ENCODE data around the gene DNAJC4. TPM values are rescaled to one million over a fixed set of nuclear protein-coding genes. Genes with fewer than 3 reads are reported as not detected.

DNAJC4 gene
- total RNA-seq, 1 donor from 2014 or later = 3.9 TPM

GRCh38 chr11:64222651-64223000, 7.7 kb upstream of the DNAJC4 start:
- no peak overlapping the region for H3K27ac Mint-ChIP-seq
- Histone ChIP-seq H3K4me3 (no peak overlapping the region), H4K20me1 (ENCODE audit: low read depth) (no peaks in the 10 kb centered on the region), H2AFZ (replicated peaks) (no peak overlapping the region), H3K4me2 (no peak overlapping the region), H3K79me2 (ENCODE audit: low read depth) (no peaks in the 10 kb centered on the region), H3K9me3 (ENCODE audit: low read depth) (no peaks in the 10 kb centered on the region), H3K27me3 (no peaks in the 10 kb centered on the region), H3K36me3 (no peaks in the 10 kb centered on the region), H3K9ac (no peak overlapping the region), H3F3A (ENCODE audit: low read depth) (peaks cover 9% of the 10 kb centered on the region), H3K27ac (no peak overlapping the region), H3K4me1 (peaks cover 12% of the 10 kb centered on the region)
- peaks cover 19% of the 10 kb centered on the region for H3K4me1 Mint-ChIP-seq
- no peak for DNase-seq (ENCODE audit: low spot score)
- H3K27me3 Mint-ChIP-seq (ENCODE audit: insufficient read depth, low read depth) = no peaks in the 10 kb centered on the region
- H3K9me3 Mint-ChIP-seq = no peaks in the 10 kb centered on the region
- H3K4me3 Mint-ChIP-seq = no peak overlapping the region
- TF ChIP-seq EZH2 (IDR thresholded peaks at IDR 0.05) (no peak), CTCF (IDR thresholded peaks at IDR 0.05) (no peak), EZH2phosphoT487 (IDR thresholded peaks at IDR 0.05) (no peak)
- no peaks in the 10 kb centered on the region for H3K36me3 Mint-ChIP-seq

- no peaks in the 10 kb centered on the region for H3K36me3 ChIP-seq
- H3K27ac ChIP-seq = no peak overlapping the region
- no peak for DNase-seq (ENCODE audit: low spot score)
- no peak overlapping the region for H3K9ac ChIP-seq
- H3K27me3 Mint-ChIP-seq (ENCODE audit: insufficient read depth, low read depth) = peaks cover 2% of the 10 kb centered on the region
- no peak overlapping the region for H3K4me2 ChIP-seq
- H2AFZ ChIP-seq (replicated peaks) = no peak overlapping the region
- H3K27me3 ChIP-seq = no peaks in the 10 kb centered on the region
- no peaks in the 10 kb centered on the region for H3K79me2 ChIP-seq (ENCODE audit: low read depth)
- H3K4me3 Mint-ChIP-seq = no peak overlapping the region
- H3F3A ChIP-seq (ENCODE audit: low read depth) = peaks cover 9% of the 10 kb centered on the region
- no peak overlapping the region for H3K27ac Mint-ChIP-seq
- TF ChIP-seq EZH2phosphoT487 (IDR thresholded peaks at IDR 0.05) (no peak), EZH2 (IDR thresholded peaks at IDR 0.05) (no peak), CTCF (IDR thresholded peaks at IDR 0.05) (no peak)
- H3K4me1 ChIP-seq = peaks cover 12% of the 10 kb centered on the region
- H3K4me1 Mint-ChIP-seq = peaks cover 18% of the 10 kb centered on the region
- H3K9me3 Mint-ChIP-seq = no peaks in the 10 kb centered on the region
- no peaks in the 10 kb centered on the region for H3K9me3 ChIP-seq (ENCODE audit: low read depth)
- H3K36me3 Mint-ChIP-seq = no peaks in the 10 kb centered on the region
- no peaks in the 10 kb centered on the region for H4K20me1 ChIP-seq (ENCODE audit: low read depth)
- H3K4me3 ChIP-seq = no peak overlapping the region
Measured at GRCh38 chr11:64223001-64223651, 7.2 kb upstream of the DNAJC4 start.

GRCh38 chr11:64224151-64224890, 6.0 kb upstream of the DNAJC4 start:
- peaks cover 12% of the 10 kb centered on the region for H3F3A ChIP-seq (ENCODE audit: low read depth)
- no peaks in the 10 kb centered on the region for H3K36me3 Mint-ChIP-seq
- no peak for DNase-seq (ENCODE audit: low spot score)
- H3K27ac Mint-ChIP-seq = no peak overlapping the region
- H3K4me2 ChIP-seq = no peak overlapping the region
- H3K27me3 ChIP-seq = no peaks in the 10 kb centered on the region
- no peaks in the 10 kb centered on the region for H3K9me3 Mint-ChIP-seq
- no peaks in the 10 kb centered on the region for H3K36me3 ChIP-seq
- no peak overlapping the region for H3K27ac ChIP-seq
- H4K20me1 ChIP-seq (ENCODE audit: low read depth) = no peaks in the 10 kb centered on the region
- no peaks in the 10 kb centered on the region for H3K9me3 ChIP-seq (ENCODE audit: low read depth)
- H3K79me2 ChIP-seq (ENCODE audit: low read depth) = no peaks in the 10 kb centered on the region
- H3K4me3 Mint-ChIP-seq = peak overlapping the region; percentile 91
- TF ChIP-seq EZH2 (IDR thresholded peaks at IDR 0.05) (no peak), EZH2phosphoT487 (IDR thresholded peaks at IDR 0.05) (no peak), CTCF (IDR thresholded peaks at IDR 0.05) (no peak)
- no peak overlapping the region for H2AFZ ChIP-seq (replicated peaks)
- no peak overlapping the region for H3K4me3 ChIP-seq
- H3K9ac ChIP-seq = no peak overlapping the region
- H3K4me1 Mint-ChIP-seq = peaks cover 19% of the 10 kb centered on the region
- peaks cover 12% of the 10 kb centered on the region for H3K4me1 ChIP-seq
- H3K27me3 Mint-ChIP-seq (ENCODE audit: insufficient read depth, low read depth) = peaks cover 2% of the 10 kb centered on the region
